OCI-LY3 (cell line): ENCODE data around the gene ADIPOR2.
"Not testable (repeated sequence)": the region's sequence is repeated elsewhere in the genome, so short reads cannot be mapped to it uniquely, and the experiment has no call there.

ENCODE experiments used
- H2AFZ ChIP-seq: fragments of 200-600, 300-600 bp; shearing (Covaris generic); 2 replicates; pipeline ENCODE4 v1.6.0; 2014; ENCODE audit warnings: antibody characterized with exemption, low read depth, low read length
- H3K27ac ChIP-seq: fragments of 200-600, 300-600 bp; sonication (generic); 2 replicates; pipeline ENCODE4 v1.5.1; 2014; ENCODE audit warnings: mild to moderate bottlenecking, low read length, moderate library complexity, mixed read lengths
- H3K27me3 ChIP-seq: fragments of 200-600, 300-600 bp; sonication (generic); 2 replicates; pipeline ENCODE4 v1.6.1; 2014; ENCODE audit warnings: low read depth, low read length, mixed read lengths
- H3K36me3 ChIP-seq: fragments of 200-600, 300-600 bp; sonication (generic); replicated peaks from 2 replicates; pipeline ENCODE3; 2014; ENCODE audit warnings: low read depth, low read length, mixed read lengths
- H3K4me1 ChIP-seq: fragments of 300-600, 200-600 bp; sonication (generic); 2 replicates; pipeline ENCODE4 v1.6.1; 2014; ENCODE audit warnings: low read length, mixed read lengths
- H3K4me2 ChIP-seq: fragments of 200-600, 300-600 bp; sonication (generic); 2 replicates; pipeline ENCODE4 v1.6.1; 2014; ENCODE audit warnings: low read length, mixed read lengths
- H3K4me3 ChIP-seq: fragments of 300-600, 200-600 bp; sonication (generic); 2 replicates; pipeline ENCODE4 v1.5.1; 2014; ENCODE audit warnings: antibody characterized with exemption, mild to moderate bottlenecking, low read length, moderate library complexity
- H3K79me2 ChIP-seq: fragments of 300-600, 200-600 bp; shearing (Covaris generic); 2 replicates; pipeline ENCODE4 v1.6.1; 2014; ENCODE audit warnings: mild to moderate bottlenecking, low read length, mixed read lengths
- H3K9ac ChIP-seq: fragments of 300-600, 200-600 bp; shearing (Covaris generic); 2 replicates; pipeline ENCODE4 v1.6.0; 2014; ENCODE audit warnings: mild to moderate bottlenecking, low read length, moderate library complexity
- H3K9me3 ChIP-seq: fragments of 200-600, 300-600 bp; shearing (Covaris generic); 2 replicates; pipeline ENCODE4 v1.6.1; 2014; ENCODE audit warnings: low read length, mixed read lengths; ENCODE audit not compliant: insufficient read depth
- H4K20me1 ChIP-seq: fragments of 200-600, 300-600 bp; sonication (generic); 2 replicates; pipeline ENCODE4 v1.6.1; 2016; ENCODE audit warnings: low read length, mixed read lengths; ENCODE audit not compliant: insufficient read depth
- CTCF ChIP-seq: fragments of 200-600, 300-600 bp; sonication (generic); IDR thresholded peaks from 2 replicates; pipeline ENCODE4 v1.5.1; 2014; ENCODE audit warnings: antibody characterized with exemption, low read length, low read depth
- EZH2phosphoT487 ChIP-seq: fragments of 200-600 bp; shearing (Covaris generic); IDR thresholded peaks from 2 replicates; pipeline ENCODE4 v1.6.1; 2018; ENCODE audit warnings: antibody characterized with exemption, mixed run types, low read depth

The ADIPOR2 gene

GRCh38 chr12:1815814-1816729, 125.2 kb downstream of the ADIPOR2 start:
- H3K4me3 ChIP-seq, result no peak overlapping the region
- TF ChIP-seq CTCF (no peak), EZH2phosphoT487 (no peak)
- no peaks in the 10 kb centered on the region for H3K9me3 ChIP-seq
- H3K79me2 ChIP-seq, result no peaks in the 10 kb centered on the region
- no peak overlapping the region for H3K4me2 ChIP-seq
- H3K27ac ChIP-seq, result no peak overlapping the region
- peaks cover 22% of the 10 kb centered on the region for H3K27me3 ChIP-seq
- H2AFZ ChIP-seq, result no peak overlapping the region
- no peak overlapping the region for H3K9ac ChIP-seq
- no peaks in the 10 kb centered on the region for H4K20me1 ChIP-seq
- no peaks in the 10 kb centered on the region for H3K36me3 ChIP-seq
- peaks cover 20% of the 10 kb centered on the region for H3K4me1 ChIP-seq

- Histone ChIP-seq H3K4me3 (no peak overlapping the region), H3K27me3 (peaks cover 26% of the 10 kb centered on the region), H3K9me3 (no peaks in the 10 kb centered on the region), H3K9ac (no peak overlapping the region), H3K27ac (no peak overlapping the region), H2AFZ (no peak overlapping the region), H3K4me1 (peaks cover 19% of the 10 kb centered on the region), H3K36me3 (no peaks in the 10 kb centered on the region), H4K20me1 (no peaks in the 10 kb centered on the region), H3K79me2 (no peaks in the 10 kb centered on the region), H3K4me2 (no peak overlapping the region)
- TF ChIP-seq EZH2phosphoT487, result no peak
- no peak for TF ChIP-seq CTCF
These were observed 126.0 kb downstream of the ADIPOR2 start for GRCh38 chr12:1816730-1817348.

GRCh38 chr12:1817928-1818327, 127.1 kb downstream of the ADIPOR2 start:
- not testable (repeated sequence) for H3K9ac ChIP-seq, H2AFZ ChIP-seq, H3K36me3 ChIP-seq, H3K4me1 ChIP-seq, H3K9me3 ChIP-seq, H3K79me2 ChIP-seq, H3K4me2 ChIP-seq, H4K20me1 ChIP-seq, H3K4me3 ChIP-seq, H3K27ac ChIP-seq
- H3K27me3 ChIP-seq, result peaks cover 30% of the 10 kb centered on the region

- Histone ChIP-seq H3K27me3 (peaks cover 27% of the 10 kb centered on the region), H3K4me3 (no peak overlapping the region), H3K9me3 (no peaks in the 10 kb centered on the region), H3K9ac (no peak overlapping the region), H4K20me1 (no peaks in the 10 kb centered on the region), H3K27ac (no peak overlapping the region), H3K4me2 (no peak overlapping the region), H3K4me1 (no peaks in the 10 kb centered on the region), H3K79me2 (no peaks in the 10 kb centered on the region), H3K36me3 (no peaks in the 10 kb centered on the region), H2AFZ (no peak overlapping the region)
- TF ChIP-seq EZH2phosphoT487 (no peak), CTCF (no peak)
These were observed 128.2 kb downstream of the ADIPOR2 start for GRCh38 chr12:1819050-1819449.
